HG03457 (cell line): Measurements from ENCODE around the gene TNFRSF14.
"Not testable (repeated sequence)": the region's sequence is repeated elsewhere in the genome, so short reads cannot be mapped to it uniquely, and the experiment has no call there.

Source experiments
- ATAC-seq: cut with Tn5 transposase; IDR thresholded peaks from one replicate; pipeline ENCODE4 v1.9.1; 2021; ENCODE audit warnings: moderate number of reproducible peaks; ENCODE audit not compliant: unreplicated experiment

The TNFRSF14 gene

DNA sequence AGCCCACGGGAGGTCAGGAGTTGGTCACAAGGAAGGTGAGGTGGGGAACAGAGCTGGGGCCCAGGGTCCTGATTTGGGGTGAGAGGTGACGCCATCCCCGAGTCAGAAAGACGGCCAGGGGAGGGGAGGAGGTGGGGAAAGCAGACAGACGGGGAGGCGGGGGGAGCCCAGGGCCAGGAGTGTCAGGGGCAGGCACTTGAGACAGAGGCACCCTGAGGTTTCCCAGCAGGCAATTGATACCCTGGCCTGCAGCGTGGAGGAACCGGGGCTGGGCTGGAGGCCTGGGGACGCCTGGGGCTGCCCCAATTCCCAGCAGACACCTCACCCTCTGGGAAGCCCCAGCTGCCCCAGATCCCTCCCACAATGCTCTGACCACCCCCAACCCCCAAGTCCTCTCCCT is 3.1 kb upstream of the TNFRSF14 start:
- not testable (repeated sequence) for ATAC-seq

DNA sequence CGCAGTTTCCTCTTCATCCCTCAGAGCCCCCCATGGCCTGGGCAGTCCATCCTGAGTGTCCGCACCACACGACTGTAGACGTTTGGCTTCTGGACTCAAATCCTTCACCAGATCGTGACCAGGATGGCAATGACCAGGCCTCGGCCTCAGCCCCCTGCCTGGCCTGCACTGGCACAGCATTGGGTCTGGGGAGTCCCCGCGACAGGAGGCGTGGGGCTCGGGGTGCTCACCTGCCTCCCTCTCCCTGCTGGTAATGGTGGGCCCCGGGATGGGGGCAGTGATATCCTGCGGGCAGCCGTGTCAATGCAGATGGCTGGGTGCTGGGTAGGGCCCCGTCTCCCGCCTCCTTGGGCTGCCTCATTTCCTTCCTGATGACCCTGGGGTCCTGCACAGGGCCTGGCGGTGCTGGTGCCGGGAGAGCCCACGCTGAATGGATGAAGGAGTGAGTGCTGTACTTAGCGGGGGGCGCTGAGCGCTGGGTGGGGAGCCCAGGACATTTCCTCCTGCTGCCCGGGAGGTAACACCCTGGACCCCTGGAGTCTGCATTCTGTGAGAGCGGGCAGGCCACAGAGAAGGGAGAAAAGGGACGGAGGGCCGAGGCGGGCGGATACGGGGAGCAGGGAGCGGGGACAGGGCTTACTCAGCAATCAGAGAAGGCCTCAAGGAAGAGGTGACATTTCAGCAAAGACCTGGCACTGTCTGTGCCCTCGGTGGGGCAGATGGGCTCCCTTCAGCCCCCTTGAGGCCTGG is 2.1 kb upstream of the TNFRSF14 start:
- ATAC-seq: no peak

DNA sequence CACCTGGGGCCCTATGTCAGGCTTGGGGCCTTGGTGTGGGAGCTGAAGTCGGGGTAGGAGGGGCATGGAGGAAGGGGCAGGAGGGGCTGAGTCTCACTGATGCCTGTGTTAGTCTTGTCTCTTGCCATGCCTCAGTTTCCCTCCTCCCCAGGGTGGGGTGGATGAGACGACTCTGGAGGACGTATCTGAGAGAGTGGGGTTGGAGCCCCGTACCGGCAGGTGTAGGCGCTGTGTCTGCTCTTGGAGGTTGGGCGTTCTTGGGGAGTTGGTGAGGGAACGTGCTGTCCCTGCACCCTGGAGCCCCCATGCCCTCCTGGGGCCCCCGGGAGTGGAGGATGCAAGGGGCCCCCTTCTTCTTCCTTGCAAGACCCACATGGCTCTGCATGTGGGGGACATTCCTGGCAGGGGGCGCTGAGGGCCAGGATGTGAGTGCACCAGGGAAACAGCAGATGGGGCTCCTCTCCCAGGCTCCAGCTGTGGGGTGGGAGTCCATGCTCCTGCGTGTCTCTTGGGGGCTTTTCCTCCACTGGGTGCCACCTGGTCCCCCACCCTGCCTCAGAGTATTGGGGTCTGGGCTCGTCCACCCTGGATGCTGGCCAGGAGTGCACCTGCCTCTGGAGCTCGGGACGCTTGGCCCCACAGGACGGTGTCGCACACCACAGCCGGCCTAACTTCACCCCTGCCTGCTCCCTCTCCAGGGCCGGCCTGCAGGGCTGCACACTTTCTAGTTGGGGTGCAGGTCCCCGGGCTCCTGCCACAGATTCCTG is 1.4 kb upstream of the TNFRSF14 start:
- no peak for ATAC-seq

DNA sequence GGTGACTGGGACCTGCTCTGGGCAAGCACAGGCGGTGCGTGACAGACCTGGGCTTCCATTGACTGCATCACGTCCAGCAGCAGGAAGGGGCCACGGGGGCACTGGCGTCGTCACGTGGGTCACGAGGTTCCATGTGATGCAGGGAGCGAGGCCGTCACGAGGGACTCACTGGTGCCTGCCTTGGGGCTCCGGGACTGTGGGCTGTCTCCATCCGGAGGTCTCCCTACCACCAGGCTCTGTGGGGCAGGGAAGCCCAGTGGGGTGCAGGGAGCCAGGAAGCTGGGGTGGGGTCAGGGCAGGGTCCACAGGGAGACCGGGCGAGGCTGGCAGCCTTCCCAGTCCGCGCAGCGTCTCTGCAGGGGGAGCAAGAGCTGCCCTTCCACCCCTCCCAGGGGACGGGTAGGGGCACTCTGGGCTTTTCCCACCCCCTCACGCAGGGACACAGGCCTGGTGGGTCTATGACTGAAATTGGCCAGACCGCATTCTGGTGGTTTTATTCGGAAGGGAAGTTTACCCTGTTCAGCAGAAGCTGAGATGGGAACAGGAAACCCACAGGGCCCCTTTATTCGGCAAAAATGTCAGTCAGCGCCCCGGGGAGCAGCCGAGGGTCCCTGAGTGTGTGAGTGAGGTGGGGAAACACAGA is 416 bp upstream of the TNFRSF14 start:
- no peak for ATAC-seq

DNA sequence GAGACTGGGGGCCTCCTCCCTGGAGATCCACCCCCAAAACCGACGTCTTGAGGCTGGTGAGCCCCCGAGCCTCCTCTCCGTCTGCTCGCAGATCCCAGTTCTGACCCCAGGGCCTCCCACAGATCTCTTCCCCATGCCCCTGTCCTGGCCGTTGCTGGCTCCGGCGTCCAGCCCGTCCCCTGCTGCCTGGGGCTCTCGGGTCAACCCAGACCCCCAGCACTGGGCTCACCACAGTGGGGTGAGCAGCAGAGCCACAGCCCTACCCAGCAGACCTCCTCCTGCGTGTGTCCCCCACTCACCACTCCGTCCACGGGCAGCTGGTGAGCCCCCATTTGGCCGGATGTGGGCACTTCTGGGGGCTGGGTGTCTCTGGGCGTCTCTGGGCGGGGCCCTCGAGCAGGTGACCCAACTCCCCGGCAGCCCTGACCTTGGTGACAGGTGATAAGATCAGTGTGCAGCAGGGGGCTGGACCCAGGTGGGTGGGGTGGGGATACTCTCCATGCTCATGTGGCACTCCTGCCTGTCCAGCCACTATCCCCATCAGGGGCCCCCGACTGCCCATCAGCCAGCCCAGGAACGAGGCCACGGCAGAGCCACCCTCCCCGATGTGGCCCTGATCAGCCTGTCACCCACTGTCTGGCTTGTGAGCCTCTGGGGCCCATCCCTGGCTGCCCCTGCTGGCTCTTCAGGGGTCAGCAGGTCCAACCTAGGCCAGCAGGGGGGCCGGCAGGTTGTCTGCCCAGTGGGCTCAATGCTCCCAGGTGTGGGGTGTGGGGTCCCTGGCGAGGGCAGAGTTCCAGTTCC is 709 bp downstream of the TNFRSF14 start:
- no peak for ATAC-seq

DNA sequence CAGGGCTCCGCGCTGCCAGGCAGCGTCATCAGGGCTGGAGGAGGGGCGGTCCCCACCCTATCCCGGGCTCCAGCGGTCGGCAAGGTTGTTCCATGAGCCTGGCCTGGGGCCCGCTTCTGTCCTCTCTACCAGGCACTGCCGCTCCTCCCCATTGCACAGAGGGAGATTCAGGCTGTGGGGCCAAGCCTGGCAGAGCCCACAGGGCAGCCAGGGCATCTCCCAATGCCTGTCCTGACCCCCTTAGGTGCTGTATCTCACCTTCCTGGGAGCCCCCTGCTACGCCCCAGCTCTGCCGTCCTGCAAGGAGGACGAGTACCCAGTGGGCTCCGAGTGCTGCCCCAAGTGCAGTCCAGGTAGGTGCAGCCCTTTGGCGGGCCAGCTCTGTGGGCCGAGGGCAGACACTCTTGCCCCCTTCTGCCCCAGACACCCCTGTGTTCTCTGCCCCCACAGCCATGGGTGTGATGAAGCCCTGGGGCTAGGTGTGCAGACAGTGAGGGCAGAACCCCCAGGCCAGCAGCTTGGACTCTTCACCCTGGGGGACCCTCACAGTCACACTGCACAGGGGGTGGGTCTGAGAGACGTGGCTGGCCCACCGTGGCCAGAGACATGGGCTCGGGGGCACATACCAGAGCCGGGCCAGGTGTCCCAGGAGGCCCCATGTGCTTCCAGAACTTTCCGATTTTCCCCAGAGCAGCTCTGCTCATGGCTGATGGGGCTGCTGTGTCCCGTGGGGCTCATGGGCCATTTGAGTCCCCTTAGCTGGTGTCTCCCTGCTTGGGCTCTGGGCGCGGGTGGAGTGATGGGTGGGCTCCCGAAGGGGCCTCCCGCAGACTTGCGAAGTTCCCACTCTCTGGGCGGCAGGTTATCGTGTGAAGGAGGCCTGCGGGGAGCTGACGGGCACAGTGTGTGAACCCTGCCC is 1.6 kb downstream of the TNFRSF14 start:
- no peak for ATAC-seq

DNA sequence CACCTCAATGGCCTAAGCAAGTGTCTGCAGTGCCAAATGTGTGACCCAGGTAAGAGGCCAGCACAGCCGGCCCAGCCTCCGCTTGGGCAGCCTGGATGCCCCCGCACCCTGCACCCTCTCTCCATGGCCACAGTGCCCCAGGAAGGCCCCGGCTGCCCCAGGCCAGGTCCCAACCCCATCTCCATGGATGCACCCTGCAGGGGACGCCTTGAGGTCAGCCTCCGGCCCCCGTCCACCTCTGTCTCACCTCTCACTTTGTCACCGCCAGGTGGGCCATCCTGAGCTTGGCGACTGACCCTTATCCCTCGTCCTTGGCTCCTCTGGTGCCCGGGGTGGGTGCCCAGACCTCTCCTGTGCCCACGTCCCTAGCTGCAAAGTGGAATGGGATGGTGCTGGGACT is 2.2 kb downstream of the TNFRSF14 start:
- no peak for ATAC-seq

DNA sequence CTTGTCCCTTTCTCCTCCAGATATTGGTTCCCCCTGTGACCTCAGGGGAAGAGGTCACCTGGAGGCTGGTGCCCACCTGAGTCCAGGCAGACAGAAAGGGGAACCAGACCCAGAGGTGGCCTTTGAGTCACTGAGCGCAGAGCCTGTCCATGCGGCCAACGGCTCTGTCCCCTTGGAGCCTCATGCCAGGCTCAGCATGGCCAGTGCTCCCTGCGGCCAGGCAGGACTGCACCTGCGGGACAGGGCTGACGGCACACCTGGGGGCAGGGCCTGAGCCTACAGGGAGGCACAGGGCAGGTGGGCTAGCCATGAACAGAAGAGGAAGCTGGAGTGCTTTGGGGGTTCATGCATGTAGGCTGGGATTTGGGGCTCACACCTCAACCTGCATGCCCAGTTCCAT is 2.7 kb downstream of the TNFRSF14 start:
- ATAC-seq: no peak

DNA sequence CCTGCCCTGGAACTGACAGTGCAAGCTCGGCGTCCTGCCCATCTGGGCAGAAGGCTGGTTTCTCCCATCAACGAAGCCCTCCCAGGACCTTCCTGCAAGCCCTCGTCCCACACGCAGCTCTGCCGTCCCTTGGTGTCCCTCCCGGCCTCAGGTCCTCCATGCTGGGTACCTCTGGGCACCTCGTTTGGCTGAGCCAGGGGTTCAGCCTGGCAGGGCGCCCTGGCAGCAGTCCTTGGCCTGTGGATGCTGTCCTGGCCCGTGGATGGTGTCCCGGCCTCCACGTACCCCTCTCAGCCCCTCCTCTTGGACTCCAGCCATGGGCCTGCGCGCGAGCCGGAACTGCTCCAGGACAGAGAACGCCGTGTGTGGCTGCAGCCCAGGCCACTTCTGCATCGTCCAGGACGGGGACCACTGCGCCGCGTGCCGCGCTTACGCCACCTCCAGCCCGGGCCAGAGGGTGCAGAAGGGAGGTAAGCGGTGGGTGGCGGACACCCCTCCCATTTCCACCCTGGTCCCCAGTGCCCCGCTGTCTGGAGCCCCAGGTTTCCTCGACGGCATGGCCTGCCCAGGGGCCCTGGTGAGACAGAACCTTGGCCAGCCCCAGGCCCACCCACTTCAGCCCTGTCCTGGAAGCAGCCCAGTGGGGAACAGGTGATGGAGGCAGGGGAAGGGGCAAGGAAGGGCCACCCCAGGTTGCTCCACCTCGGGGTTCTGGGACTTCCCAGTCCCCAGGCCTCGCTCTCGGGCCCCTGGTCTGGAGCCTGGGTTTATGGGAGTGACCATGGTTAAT is 3.5 kb downstream of the TNFRSF14 start:
- no peak for ATAC-seq

DNA sequence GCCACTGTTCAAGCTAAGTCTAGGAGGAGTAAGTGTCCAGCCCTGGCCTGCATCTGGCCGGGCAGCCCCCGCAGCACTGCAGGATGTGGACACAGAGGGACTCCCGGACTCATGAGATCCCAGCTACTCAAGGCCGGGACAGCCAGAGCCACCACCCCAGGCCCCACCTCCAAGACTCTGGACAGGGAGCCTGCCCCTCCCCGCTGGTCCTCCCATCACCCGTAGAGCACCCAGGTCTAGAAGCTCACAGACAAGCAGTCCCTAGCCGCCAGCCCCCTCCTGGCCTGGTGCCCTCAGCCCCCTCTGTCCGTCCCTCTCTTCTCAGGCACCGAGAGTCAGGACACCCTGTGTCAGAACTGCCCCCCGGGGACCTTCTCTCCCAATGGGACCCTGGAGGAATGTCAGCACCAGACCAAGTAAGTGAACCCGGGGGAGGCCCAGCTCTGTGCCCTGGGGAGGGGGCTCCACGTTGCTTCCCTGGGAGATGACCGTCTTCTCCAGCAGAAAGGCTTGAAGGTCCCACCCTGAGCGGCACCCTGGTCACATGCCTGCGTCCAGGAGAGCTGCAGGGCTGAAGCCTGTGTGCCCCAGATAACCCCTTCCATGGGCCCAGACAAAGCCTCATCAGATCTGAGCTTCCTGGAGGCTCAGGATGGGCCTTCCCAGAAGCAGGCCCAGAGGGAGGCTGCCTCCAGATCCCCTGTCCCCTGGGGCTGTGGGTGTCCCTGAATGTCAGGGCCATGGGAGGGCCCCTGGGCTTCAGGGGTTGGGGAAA is 4.3 kb downstream of the TNFRSF14 start:
- no peak for ATAC-seq

DNA sequence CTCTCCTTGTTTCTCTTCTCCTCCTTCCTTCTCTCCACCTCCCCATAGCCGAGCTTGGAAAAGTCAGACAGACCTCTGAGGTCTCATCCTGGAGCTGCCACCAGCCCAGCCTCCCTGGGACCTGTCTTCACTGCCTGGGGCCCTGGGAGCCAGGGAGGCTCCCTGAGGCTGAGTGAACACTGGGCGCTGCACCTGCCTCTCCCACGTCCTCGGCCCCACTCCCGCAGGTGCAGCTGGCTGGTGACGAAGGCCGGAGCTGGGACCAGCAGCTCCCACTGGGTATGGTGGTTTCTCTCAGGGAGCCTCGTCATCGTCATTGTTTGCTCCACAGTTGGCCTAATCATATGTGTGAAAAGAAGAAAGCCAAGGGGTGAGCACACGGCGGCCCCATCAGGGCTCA is 5.3 kb downstream of the TNFRSF14 start:
- ATAC-seq: no peak

DNA sequence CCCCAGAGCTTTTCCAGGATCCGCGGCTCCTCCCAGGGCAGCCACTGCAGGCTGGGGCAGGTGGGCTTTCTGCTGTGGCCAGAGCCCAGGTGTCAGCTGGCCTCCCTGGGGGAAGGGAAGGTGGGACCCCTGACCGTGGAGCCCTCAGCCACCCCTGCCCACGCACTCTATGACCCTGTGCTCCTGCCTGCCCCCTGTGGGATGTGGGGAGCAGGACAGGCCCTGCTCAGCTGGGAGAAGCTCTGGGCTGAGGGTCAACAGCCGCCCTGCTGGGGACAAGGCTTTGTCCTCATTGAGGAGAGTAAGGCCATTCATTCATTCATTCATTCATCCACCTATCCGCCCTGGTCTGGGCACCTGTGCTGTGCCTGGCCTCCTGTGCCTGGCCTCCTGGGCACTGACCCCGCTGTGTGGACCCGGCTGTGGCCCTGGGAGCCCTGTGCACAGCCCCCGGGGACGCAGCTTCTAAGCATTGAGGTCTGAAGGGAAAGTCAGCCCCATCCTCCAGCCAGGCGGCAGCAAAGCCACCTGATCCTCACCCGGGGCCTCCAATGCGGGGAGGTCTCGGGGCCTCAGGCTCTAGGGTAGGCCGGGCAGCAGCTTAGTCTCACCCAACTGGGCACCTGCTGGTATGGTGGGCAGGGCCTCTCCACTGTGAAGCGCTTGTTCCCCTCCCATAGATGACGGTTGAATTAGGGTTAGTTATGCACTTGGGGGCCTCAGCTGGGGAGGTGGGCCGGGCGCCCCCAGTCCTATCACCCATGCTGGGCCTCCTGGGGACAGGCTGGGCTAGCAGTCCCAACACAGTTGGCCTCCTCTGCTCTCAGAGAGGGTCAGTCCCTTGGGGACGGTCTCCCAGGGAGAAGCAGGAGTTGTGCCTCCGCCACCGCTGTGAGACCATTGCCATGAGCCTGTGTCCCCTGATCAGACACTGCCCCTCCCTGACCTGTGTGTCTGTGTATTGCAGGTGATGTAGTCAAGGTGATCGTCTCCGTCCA is 6.0 kb downstream of the TNFRSF14 start:
- ATAC-seq: no peak

DNA sequence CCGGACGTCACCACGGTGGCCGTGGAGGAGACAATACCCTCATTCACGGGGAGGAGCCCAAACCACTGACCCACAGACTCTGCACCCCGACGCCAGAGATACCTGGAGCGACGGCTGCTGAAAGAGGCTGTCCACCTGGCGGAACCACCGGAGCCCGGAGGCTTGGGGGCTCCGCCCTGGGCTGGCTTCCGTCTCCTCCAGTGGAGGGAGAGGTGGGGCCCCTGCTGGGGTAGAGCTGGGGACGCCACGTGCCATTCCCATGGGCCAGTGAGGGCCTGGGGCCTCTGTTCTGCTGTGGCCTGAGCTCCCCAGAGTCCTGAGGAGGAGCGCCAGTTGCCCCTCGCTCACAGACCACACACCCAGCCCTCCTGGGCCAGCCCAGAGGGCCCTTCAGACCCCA is 7.0 kb downstream of the TNFRSF14 start:
- ATAC-seq: no peak

DNA sequence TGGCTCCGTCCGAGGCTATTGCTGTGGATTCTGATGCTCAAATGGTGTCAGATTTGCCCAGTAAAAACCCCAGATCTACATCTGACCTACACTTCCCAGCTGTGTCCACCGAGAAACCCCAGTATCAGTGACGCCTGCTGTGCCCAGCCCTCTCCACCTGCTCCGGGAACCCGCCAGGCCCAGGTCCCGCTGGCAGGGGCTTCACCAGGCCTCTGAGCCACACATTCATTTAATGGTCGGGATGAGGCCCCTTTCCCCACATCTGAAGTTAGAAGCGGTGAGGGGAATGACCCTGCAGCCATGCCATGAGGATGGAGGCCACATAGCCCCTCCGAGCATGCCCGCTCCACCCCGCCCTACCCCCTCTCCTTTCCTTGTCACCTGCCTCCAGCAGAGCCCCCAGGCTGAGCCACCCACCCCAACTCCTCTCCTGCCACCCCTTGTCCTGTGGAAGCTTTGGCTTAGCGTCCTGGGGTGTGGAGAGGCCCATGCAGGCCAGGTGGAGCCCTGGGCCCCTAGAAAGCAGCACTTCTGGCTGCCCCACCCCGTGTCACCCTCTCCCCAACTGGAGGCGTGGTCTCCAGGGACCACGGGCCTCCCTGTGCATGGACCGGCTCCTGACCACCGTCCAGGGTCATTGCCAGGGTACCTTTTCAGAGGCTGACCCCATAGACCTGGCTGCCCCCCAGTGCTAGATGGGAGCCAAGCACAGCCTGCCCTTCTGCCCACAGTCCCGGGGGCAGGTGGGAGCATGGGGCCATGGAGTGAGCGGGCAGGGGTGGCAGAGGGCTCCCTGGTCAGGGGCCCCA is 8.0 kb downstream of the TNFRSF14 start:
- no peak for ATAC-seq

DNA sequence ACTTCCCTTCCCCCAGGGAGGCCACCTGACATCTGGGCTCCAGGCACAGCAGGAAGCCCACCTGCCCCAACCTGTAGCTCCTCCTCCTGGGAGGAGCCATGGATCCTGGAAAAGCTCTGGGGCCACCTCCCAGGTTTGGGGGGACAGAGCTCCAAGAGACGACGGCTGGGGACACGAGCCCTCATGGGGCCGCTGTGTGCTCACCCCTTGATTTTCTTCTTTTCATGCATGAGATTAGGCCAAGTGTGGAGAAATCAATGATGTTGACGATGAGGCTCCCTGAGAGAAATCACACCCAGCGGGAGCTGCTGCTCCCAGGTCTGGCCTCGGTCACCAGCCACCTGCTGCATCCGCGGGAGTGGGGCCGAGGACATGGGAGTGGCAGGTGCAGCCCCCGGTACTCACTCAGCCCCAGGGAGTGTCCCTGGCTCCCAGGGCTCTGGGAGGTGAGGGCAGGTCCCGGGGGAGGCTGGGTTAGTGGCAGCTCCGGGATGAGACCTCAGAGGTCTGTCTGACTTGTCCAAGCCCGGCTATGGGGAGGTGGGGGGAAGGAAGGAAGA is 8.7 kb downstream of the TNFRSF14 start:
- ATAC-seq: no peak
